PFSK-1 (cell line): Measurements from ENCODE around the gene DGAT2.

Experiments
- FOXP2 ChIP-seq: optimal IDR thresholded peaks from 2 replicates; pipeline ENCODE3; 2011; ENCODE audit warnings: borderline replicate concordance, control low read depth, inconsistent platforms; ENCODE audit not compliant: insufficient read depth; ENCODE audit errors: extremely low read length, extremely low read depth
- POLR2AphosphoS5 ChIP-seq: IDR thresholded peaks from 2 replicates; pipeline ENCODE4 v1.6.1; 2012; ENCODE audit warnings: low read depth, mild to moderate bottlenecking, control low read depth, low read length, moderate library complexity
- REST ChIP-seq, 2 experiments: IDR thresholded peaks; 2 replicates each; pipeline versions ENCODE4 v1.6.1 to v1.8.0; 2011 to 2012; ENCODE audit warnings: low read depth in 2 of 2, low read length in 2 of 2, control low read depth in 1 of 2, inconsistent platforms in 1 of 2, mild to moderate bottlenecking in 1 of 2, moderate library complexity in 1 of 2; ENCODE audit not compliant: insufficient read depth in 1 of 2
- SIN3A ChIP-seq: IDR thresholded peaks from 2 replicates; pipeline ENCODE4 v1.6.1; 2012; ENCODE audit warnings: mild to moderate bottlenecking, low read length, moderate library complexity, borderline replicate concordance; ENCODE audit not compliant: insufficient read depth
- TAF1 ChIP-seq: IDR thresholded peaks from 2 replicates; pipeline ENCODE4 v1.6.1; 2012; ENCODE audit warnings: low read length, control low read depth, borderline replicate concordance; ENCODE audit not compliant: insufficient read depth

DGAT2 gene

GRCh38 chr11:75733431-75734107, 35.0 kb upstream of the DGAT2 start:
- TF ChIP-seq POLR2AphosphoS5 (no peak), TAF1 (no peak), REST (IDR thresholded peaks at IDR 0.05; ENCODE audit: insufficient read depth in 1 of 2, low read depth in 2 of 2, low read length in 2 of 2) (no peak), FOXP2 (no peak), SIN3A (no peak)

- TF ChIP-seq TAF1, result no peak
- TF ChIP-seq REST (IDR thresholded peaks at IDR 0.05; ENCODE audit: insufficient read depth in 1 of 2, low read depth in 2 of 2, low read length in 2 of 2), result no peak
- TF ChIP-seq FOXP2, result no peak
These were observed 33.9 kb upstream of the DGAT2 start for GRCh38 chr11:75734491-75735180.

DNA sequence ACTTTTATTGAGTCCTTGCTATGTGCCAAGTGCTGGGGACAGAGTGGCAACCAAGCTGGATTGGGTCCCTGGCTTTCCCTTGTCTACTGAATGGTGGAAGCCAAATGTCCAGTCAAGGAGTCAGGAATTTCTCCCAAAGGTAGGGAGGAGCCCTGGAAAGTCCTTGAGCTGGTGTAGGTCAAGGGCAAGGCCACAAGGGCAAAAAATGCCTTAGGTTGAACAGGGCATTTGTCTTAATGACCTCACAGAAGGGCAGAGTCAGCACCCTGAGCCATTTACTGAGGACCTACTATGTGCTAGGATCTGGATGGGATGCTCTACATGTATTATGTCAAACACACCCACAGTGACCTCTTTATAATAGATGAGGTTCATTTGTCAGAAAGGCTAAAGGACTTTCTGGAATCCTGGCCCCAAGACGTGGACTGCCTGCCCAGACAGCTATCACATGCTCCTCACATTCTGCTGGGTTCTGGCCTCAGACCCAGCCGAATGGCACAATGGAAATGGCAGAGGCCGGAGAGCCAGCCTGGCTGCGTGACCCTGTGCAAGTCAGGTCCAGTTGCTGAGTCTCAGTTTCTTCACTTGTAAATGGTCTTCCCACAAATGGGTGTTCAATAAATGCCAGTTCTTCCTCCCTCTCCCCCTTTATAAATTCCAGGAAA, 33.3 kb upstream of the DGAT2 start:
- TF ChIP-seq SIN3A (no peak), TAF1 (no peak), FOXP2 (no peak), REST (IDR thresholded peaks at IDR 0.05; ENCODE audit: insufficient read depth in 1 of 2, low read depth in 2 of 2, low read length in 2 of 2) (no peak), POLR2AphosphoS5 (no peak)

DNA sequence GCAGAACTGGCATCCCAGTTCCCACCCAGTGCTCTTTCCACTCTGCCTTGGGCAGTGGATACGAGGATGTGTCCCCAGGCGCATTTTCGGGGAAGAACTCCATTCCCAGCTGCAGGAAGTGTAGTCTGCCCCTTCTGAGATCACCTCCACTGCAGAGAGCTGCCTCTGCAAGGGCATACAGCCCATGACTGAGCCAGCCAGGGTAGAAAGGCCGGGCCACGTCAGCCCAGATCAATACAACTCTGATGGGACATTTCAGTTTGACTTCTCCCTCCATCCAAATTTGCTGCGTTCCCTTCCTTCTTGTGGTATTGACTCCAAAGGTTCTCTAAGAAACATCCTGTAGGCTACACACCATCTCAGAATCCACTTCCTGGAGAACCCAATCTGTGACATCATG, 31.3 kb upstream of the DGAT2 start:
- TF ChIP-seq FOXP2, result no peak
- TF ChIP-seq TAF1, result no peak
- TF ChIP-seq SIN3A, result no peak
- no peak for TF ChIP-seq REST (IDR thresholded peaks at IDR 0.05; ENCODE audit: insufficient read depth in 1 of 2, low read depth in 2 of 2, low read length in 2 of 2)
- no peak for TF ChIP-seq POLR2AphosphoS5
